IPS-NIHi7 (cell line): ENCODE measurements around the gene CFAP210.
"Not testable (repeated sequence)": the region's sequence is repeated elsewhere in the genome, so short reads cannot be mapped to it uniquely, and the experiment has no call there.

Experiments
- DNase-seq: peaks from one replicate; pipeline ENCODE4 v3.0.0; 2012; ENCODE audit warnings: mixed read lengths; ENCODE audit errors: extremely low spot score

The CFAP210 gene

DNA sequence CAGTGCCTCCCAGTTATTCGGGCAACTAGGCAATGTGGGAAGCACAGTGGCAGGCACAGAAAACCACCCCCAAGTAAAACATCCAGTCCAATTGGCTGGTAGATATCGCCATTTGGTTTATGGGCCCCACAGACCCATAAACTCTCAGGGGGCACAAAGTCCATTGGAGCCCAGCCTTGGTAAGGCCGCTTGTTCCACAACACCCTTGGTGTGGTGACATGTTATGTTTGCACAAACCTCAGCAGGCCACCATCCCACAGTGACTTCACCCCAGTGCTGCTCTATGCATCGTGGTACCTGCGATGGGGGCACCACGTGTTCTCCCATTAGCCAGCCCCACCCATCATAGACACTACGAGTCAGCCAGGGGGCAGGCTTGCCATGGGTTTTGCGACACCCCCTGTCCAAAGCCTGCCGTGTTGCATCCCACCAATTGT is 18.6 kb upstream of the CFAP210 start:
- DNase-seq, result no peak

DNA sequence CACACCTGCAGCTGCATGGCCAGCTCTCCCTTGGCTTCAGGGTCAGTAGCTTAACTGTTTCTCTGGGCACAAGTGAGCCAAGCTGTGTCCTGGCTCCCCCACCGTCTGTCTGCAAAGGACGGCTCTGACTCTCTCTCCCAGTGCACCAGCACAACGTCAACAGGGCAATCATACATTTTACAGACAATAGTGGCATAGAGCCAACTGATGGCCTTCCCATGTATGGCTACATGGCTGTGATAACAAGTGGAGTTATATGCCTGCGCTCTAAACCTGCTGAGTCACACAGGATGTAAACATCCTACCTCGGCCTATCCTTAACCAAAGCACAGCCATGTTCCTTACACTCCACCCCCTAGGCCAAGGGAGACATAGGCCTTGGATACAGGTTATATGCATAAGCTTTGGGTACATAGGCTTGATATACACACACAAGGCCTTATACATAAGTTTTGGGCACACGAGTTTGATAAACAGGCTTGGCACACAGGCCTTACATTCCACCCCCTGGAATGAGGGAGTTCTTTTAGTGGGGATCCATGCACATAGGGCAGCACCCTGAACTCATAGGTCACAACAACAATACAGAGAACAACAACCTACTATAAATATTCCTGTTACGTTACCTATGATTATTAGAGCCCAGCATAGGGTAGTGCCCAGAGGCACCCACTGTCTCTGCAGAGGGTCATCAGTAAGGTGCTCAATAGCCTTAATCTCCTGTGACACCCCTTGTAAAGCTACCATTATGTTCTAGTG is 17.7 kb upstream of the CFAP210 start:
- no peak for DNase-seq

DNA sequence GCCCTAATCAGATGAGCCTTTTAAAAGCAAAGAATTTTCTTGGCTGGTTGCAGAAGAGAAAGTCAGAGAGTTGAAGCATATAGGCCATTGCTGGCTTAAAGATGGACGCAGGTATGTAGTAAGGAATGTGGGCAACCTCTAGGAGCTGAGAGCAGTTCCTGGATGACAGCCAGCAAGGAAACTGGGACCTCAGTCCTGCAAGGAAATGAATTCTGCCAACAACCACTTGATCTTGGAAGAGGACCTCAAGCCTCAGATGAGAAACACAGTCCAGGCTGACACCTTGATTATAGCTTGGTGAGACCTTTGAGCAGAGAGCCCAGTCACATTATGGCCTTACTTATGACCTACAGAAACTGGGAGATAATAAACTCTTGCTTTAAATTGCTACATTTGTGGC is 15.8 kb upstream of the CFAP210 start:
- no peak for DNase-seq

DNA sequence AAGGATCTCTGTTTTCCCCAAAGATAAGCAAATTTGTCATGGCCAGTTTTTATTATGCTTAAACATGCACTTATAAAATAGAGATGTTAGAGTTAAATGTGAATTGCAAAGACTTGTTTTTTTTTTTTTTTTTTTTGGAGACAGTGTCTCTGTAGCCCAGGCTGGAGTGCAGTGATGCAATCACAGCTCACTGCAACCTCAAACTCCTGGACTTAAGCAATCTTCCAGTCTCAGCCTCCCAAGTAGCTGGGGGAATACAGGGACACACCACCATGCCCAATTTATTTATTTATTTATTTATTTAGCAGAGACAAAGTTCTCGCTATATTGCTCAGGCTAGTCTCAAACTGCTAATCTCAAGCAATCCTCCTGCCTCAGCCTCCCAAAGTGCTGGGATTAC is 15.1 kb upstream of the CFAP210 start:
- no peak for DNase-seq

DNA sequence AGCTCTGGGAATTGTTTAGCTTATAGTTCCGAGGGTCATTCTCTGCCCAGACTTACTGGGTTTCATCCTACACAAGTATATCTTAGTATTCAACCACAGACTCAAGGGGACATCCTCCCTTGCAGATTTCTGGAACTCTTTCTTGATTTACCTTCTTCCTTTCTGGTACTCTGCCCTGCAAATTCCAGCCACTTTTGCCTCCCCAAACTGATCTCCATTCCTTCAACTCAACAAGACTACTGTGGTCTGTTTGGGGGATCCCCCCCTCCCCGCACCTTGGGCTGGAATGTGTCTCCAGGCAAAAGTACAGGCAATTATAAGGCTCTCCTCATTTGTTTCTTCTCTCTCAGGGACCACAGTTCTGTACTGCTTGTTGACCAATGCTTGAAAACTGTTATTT is 13.4 kb upstream of the CFAP210 start:
- no peak for DNase-seq

DNA sequence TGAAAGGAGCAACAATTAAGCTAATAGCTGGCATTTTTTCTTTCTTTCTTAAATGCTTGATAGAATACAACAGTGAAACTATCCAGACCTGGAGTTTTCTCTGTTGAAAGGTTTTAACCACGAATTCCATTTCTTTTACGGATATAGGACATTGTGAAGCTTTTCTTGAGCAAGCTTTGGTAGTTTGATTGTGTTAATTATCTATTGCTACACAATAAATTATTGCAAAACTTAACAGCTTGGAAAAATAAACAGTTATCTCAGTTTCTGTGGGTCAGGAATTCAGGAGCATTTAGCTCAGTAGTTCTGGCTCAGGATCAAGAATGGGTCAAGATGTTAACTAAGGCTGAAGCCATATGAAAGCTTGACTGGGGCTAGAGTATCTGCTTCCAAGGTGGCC is 11.7 kb upstream of the CFAP210 start:
- no peak for DNase-seq

DNA sequence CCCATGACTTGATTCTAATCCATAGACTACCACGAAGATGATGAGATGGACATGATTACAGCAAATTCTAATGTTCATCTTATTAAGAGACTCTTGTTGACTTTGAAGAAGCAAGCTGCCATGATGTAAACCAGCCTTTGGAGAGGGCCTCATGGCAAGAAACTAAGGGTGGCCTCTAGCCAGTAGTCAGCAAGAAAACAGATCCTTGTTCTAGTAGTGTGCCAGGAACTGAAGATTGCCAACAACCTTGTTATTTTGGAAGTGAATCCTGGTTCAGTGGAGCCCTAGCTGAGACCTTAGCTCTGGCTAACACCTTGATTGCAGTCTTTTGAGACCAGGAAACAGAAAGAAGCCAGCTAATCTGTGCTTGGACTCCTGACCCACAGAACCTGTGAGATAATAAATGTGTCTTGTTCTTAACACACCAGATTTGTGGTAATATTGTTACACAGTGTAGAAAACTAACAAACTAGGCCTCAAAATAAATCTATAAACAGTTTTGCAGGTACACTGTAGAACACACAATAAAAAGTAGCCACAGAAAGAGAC is 10.0 kb upstream of the CFAP210 start:
- DNase-seq, result no peak

DNA sequence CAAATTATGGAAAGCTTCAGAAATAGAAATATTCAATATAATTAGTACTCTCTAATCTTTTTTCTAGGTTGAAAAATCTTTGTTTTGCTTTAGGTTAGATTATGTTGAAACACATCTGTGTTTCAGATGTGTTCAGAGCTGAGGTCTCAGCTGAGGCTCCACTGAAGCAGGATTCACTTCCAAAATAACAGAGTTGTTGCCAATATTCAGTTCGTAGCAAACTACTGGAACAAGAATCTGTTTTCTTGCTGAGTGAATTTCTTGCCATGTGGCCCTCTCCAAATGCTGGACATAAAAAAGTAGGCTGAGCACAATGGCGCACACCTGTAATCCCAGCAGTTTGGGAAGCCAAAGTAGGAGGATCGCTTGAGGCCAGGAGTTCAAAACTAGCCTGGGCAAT is 8.8 kb upstream of the CFAP210 start:
- no peak for DNase-seq

DNA sequence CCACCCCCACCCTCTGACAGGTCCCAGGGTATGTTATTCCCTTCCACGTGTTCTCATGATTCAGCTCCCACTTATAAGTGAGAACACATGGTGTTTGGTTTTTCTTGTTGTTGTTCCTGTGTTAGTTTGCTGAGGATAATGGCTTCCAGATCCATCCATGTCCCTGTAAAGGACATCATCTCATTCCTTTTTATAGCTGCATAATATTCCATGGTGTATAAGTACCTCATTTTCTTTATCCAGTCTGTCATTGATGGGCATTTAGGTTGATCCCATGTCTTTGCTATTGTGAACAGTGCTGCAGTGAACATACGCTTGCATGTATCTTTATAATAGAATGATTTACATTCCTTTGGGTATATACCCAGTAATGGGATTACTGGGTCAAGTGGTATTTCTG is 5.0 kb upstream of the CFAP210 start:
- not testable (repeated sequence) for DNase-seq

DNA sequence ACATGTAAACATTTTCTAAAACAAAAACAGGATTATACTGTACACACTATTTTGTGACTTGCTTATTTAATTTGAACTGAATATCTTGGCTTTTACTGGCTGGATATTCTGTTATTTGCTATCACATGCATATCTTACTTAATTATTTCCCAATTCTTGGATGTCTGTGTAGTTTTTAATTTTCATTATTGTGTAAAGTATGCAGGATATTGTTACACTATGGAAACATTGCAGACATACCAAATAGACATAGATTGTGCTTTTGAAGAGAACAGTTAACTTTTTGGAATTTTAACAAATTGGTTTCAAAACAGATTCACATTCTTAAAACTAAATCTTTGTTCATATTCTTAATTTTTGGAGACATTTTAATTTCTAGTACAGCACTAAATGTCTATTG is 2.2 kb upstream of the CFAP210 start:
- DNase-seq, result no peak

DNA sequence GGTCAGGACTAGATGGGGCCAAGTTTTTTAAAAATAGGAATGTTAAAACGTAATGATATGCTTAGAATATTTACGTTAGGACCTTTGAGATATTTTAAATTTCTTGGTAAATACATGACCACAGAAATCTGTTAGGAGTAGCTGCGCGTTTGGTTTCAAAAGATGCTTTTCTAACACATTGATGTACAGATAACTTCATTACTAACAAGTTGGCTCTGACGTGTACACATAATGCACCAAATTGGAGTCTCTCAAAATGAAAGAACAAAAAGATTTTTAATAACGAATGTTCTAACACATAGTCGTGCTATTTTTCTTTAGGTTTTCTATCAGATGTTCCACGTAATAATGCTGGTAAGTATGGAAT is 672 bp upstream of the CFAP210 start:
- DNase-seq, result no peak

DNA sequence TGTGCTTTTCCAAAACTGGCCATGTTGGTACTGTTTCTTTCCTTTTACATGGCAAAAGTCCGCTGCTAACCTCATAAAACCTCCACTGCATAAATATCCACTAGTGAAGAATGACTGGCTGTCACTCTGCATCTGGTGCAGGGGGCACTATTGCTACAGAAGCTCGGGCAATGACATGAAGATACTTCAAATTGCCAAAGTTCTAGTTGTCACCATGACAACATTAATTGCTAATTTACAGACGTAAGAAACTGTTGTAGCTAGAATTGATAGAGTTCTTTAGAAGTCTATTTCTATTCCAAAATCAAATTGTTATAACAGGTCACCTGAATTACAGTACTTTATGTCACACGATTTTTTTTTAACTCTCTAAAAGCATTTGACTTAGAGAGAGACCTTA is 845 bp downstream of the CFAP210 start:
- DNase-seq, result no peak

DNA sequence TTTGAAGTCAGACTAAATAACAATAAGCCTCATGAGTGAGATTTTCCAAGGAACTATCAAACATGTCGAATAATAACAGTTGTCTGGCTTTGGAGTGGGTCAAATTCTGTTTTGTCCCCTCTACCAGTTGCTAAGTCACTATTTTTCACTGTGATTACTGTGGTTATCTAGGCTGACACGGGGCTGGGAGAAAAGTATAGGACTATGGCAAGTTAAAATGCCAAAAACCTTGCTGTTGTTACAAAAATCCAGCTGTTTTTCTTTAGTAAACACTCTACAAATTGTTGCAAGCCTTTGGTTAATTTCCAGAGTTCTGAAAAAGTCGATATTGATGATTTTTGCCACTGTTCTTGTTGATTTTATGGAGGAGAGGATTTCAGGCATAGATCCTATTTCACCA is 1.5 kb downstream of the CFAP210 start:
- no peak for DNase-seq

DNA sequence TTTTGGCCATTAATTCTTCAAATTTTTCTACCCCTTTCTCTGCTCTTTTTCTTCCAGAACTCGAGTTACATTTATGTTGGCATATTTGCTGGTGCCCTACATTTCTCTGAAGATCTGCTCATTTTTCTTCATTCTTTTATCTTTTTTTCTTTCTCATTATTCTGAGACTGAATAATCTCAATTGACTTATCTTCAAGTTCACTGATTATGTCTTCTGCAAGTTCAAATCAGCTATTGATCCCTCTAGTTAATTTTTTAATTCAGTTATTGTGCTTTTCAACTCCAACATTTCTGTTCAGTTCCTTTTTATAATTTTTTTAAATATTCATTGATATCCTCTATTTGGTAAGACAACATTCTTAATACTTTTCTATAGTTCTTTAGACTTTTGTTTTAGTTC is 3.2 kb downstream of the CFAP210 start:
- DNase-seq, result no peak

DNA sequence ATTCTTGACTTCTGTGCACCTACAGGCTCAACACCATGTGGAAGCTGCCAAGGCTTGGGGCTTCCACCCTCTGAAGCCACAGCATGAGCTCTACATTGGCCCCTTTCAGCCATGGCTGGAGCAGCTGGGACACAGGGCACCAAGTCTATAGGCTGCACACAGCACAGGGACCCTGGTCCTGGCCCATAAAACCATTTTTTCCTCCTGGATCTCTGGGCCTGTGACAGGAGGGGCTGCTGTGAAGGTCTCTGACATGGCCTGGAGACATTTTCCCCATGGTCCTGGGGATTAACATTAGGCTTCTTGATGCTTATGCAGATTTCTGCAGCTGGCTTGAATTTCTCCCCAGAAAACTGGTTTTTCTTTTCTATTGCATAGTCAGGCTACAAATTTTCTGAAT is 6.3 kb downstream of the CFAP210 start:
- DNase-seq, result not testable (repeated sequence)

DNA sequence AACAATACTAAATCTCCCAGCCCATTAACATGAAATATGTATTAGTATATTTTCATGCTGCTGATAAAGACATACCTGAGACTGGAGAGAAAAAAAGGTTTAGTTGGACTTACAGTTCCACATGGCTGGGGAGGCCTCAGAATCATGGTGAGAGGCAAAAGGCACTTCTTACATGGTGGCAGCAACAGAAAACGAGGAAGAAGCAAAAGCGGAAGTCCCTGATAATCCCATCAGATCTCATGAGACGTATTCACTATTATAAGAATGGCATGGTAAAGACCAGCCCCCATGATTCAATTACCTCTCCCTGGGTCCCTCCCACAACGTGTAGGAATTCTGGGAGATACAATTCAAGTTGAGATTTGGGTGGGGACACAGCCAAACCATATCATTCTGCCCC is 7.4 kb downstream of the CFAP210 start:
- DNase-seq, result not testable (repeated sequence)

DNA sequence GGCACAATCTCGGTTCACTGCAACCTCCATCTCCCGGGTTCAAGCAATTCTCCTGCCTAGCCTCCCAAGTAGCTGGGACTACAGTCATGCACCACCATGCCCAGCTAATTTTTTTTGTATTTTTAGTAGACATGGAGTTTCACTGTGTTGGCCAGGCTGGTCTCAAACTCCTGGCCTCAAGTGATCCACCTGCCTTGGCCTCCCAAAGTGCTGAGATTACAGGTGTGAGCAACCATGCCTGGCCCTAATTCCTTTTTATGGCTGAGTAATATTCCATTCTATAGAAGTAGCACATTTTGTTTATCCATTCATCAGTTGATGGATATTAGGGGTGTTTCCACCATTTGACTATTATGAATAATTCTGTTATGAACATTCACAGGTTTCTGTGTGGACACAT is 9.5 kb downstream of the CFAP210 start:
- DNase-seq, result not testable (repeated sequence)

DNA sequence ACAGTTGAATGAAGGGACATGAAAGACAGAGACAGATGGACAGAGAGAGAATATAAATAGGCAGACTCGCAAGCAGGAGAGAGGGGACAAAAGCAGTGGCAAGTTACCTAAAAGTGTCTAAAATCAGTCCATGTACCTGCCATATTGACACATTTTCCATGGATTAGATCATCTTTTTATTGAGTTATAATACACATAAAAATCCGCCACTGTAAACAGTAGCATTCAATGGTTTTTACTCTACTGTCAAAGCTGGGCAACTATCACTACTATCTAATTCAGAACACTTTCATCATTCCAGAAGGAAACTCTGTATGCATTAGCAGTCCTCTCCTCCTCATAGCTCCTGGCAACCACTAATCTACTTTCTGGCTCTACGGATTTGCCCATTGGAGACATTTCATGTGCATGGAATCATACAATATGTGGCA is 10.1 kb downstream of the CFAP210 start:
- no peak for DNase-seq

DNA sequence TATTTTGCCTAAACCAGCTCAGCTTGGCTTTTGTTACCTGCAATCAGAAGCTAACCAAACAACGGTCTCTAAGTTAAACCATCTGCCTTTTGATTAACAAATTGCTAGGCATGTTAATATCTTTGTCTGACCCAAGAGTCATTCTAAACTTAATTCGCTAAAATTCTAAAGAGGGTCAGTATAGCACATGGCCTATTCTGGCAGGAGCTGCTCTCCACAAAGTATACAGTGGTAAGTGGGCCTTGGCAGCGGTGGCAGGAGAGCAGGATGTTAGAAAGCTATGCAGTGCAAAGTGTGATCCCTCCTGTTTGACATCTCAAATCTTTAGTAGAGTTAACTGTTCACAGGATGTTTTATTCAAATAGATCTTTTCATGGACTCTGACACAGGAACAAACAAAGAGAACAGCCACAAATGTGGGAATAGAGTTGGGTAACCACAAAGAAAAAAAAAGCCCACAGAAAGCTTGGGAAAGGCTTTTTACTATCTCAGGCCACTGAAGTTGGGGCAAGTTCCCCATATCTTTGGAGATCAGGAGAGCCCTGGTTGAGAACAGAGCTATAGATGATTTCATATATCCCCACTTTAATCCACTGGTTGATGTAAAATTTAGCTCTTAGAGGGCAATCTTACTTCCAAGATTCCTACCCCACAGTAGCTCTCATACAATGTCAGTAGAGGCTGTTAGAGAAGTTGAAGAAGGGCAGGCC is 10.6 kb downstream of the CFAP210 start:
- DNase-seq, result no peak

DNA sequence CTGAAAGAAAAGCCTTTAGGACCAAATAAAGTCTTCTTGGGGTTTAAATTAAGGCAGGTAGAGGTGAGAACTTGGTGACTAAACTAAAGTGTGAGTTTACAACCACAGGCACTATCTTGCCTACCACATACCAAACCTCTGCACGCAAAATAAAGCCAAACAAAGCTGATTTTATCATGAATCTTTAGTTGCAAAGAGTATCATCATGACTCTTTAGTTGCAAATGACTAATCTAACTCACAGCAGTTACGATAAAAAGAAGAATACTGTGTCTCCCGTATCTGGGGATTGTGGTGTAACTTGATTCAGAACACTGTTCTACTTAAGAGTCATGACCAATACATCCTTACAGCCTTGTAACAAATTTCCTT is 11.2 kb downstream of the CFAP210 start:
- DNase-seq, result no peak

DNA sequence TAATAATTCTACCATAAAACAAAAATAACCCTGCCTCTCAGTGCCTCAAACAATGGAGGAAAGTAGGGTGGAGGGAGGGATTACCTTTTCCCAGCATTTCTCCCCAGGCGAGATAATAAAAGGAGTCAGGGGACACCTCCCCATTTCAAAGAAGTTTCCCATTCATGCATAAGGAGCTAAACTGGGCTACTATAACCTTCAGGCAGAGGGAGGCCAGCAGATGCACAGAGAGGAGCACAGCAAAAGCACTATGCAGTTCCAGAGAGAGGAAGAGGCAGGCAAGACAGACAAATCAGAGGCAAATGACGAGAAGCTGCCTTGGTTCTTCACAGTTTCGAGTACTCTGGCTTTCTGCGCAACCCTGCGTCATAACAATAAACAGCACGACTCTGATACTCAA is 17.4 kb downstream of the CFAP210 start:
- DNase-seq, result no peak

DNA sequence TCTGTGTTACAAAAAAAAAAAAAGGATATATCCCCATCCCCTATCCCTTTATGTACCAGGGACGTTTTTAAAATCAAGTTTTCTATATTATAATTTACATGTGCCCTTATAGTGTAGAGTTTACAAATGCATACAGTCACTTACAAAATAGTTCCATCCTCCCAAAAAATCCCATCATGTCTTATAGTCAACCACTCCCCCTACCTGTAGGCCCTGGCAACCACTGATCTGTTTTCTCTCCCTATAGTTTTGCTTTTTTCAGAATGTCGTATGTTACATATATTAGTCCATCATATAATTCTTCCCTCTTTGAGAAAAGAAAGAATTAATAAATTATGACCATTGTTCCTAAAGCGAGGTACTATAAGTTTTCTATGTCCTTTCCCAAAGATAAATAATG is 17.8 kb downstream of the CFAP210 start:
- DNase-seq, result no peak

DNA sequence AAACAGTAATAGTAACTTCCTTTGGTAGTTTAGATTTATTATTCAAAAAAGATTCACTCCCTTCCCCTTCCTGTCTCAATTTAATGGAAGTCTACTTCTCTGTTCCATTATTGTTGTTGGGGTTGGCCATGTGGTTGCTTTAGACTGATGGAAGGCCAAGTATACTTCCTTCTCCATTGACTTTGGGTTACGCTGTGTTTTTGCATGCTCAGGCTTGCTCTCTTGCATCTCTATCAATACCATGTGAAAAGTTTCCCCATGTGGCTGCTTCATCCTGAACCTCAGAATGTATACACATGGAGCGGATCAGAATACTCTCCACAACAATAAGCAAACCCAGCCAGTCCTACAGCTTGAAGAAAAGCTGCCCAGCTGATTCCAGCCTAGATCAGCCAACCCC is 20.3 kb downstream of the CFAP210 start:
- no peak for DNase-seq
